MM.1S (cell line): Measurements from ENCODE around the gene PLEK2.

Experiments
- DNase-seq: peaks from one replicate; pipeline ENCODE4 v3.0.0-alpha.2; 2015
- H2AFZ ChIP-seq: fragments of 300-600 bp; sonication (generic); 2 replicates; pipeline ENCODE4 v1.6.0; 2016; ENCODE audit warnings: antibody characterized with exemption, low read length
- H3F3A ChIP-seq: fragments of 300-600 bp; sonication (generic); 2 replicates; pipeline ENCODE4 v1.6.1; 2016; ENCODE audit warnings: mild to moderate bottlenecking, antibody characterized with exemption, low read length, moderate library complexity, mixed read lengths; ENCODE audit not compliant: insufficient read depth
- H3K27ac ChIP-seq: fragments of 300-600 bp; sonication (generic); 2 replicates; pipeline ENCODE4 v1.5.1; 2016; ENCODE audit warnings: mild to moderate bottlenecking, low read length
- H3K27me3 ChIP-seq: fragments of 300-600 bp; sonication (generic); replicated peaks from 2 replicates; pipeline ENCODE4 v1.6.0; 2016; ENCODE audit warnings: low read length; ENCODE audit not compliant: insufficient read depth
- H3K36me3 ChIP-seq: fragments of 300-600 bp; sonication (generic); replicated peaks from 2 replicates; pipeline ENCODE4 v1.6.1; 2016; ENCODE audit warnings: mild to moderate bottlenecking, low read length, mixed read lengths; ENCODE audit not compliant: insufficient read depth
- H3K4me1 ChIP-seq: fragments of 300-600 bp; sonication (generic); 2 replicates; pipeline ENCODE4 v1.6.1; 2016; ENCODE audit warnings: low read length, mixed read lengths
- H3K4me2 ChIP-seq: fragments of 300-600 bp; sonication (generic); 2 replicates; pipeline ENCODE4 v1.6.0; 2016; ENCODE audit warnings: low read depth, low read length
- H3K4me3 ChIP-seq: fragments of 300-600 bp; sonication (generic); 2 replicates; pipeline ENCODE4 v1.5.1; 2016; ENCODE audit warnings: low read length, mixed read lengths
- H3K79me2 ChIP-seq: fragments of 300-600 bp; sonication (generic); 2 replicates; pipeline ENCODE4 v1.6.1; 2016; ENCODE audit warnings: mixed run types, low read length, mixed read lengths
- H3K9ac ChIP-seq: fragments of 300-600 bp; sonication (generic); 2 replicates; pipeline ENCODE4 v1.6.1; 2016; ENCODE audit warnings: low read length, mixed read lengths
- H3K9me2 ChIP-seq: fragments of 300-600 bp; sonication (generic); replicated peaks from 2 replicates; pipeline ENCODE4 v1.6.1; 2016; ENCODE audit warnings: mild to moderate bottlenecking, low read length, mixed read lengths; ENCODE audit not compliant: insufficient read depth
- H3K9me3 ChIP-seq: fragments of 300-600 bp; sonication (generic); replicated peaks from 2 replicates; pipeline ENCODE4 v1.6.1; 2016; ENCODE audit warnings: mild to moderate bottlenecking, low read length, mixed read lengths; ENCODE audit not compliant: insufficient read depth
- H4K20me1 ChIP-seq: fragments of 300-600 bp; sonication (generic); 2 replicates; pipeline ENCODE4 v1.6.1; 2016; ENCODE audit warnings: mild to moderate bottlenecking, low read length, moderate library complexity, mixed read lengths; ENCODE audit not compliant: insufficient read depth
- EZH2 ChIP-seq: fragments of 300-600 bp; sonication (generic); optimal IDR thresholded peaks from 2 replicates; pipeline ENCODE3; 2017; ENCODE audit warnings: low read depth, mild to moderate bottlenecking, antibody characterized with exemption, low read length, mixed read lengths
- EZH2phosphoT487 ChIP-seq: fragments of 300-600 bp; sonication (generic); IDR thresholded peaks from 2 replicates; pipeline ENCODE4 v1.6.1; 2018; ENCODE audit warnings: antibody characterized with exemption, low read length
- TF ChIP-seq, protein P1 (sequence below): fragments of 300-600 bp; sonication (generic); IDR thresholded peaks from 2 replicates; pipeline ENCODE4 v1.5.1; 2016; ENCODE audit warnings: antibody characterized with exemption, low read length, mixed read lengths

PLEK2 gene

DNA sequence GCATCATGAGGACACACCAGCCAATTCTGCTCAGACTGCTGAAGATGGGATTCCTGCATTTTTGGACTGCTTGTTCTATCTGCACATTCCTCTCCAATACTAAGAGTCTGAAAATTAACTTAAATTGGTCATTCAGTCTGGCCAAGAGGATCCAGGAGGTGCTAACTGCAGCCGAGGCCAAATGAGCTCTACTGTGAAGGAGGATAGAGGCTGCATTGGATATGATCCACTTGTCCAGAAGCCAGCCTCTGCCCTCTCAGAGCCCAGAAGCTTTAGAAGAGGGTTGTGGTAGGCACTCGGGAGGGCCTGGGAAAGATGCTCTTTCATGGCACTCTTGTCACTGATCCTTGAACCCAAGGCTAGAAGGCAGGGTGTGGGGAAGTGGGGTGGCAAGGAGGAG is 37.1 kb upstream of the PLEK2 start:
- Histone ChIP-seq H3K9me3 (no peaks in the 10 kb centered on the region), H3F3A (no peaks in the 10 kb centered on the region), H4K20me1 (no peaks in the 10 kb centered on the region), H3K4me1 (no peaks in the 10 kb centered on the region), H3K9ac (no peak overlapping the region), H3K4me2 (no peak overlapping the region), H3K27ac (no peak overlapping the region), H3K36me3 (no peaks in the 10 kb centered on the region), H3K79me2 (no peaks in the 10 kb centered on the region), H2AFZ (no peak overlapping the region), H3K27me3 (no peaks in the 10 kb centered on the region), H3K4me3 (no peak overlapping the region), H3K9me2 (no peaks in the 10 kb centered on the region)
- TF ChIP-seq EZH2phosphoT487 (no peak), EZH2 (no peak)
- TF ChIP-seq, protein P1, sequence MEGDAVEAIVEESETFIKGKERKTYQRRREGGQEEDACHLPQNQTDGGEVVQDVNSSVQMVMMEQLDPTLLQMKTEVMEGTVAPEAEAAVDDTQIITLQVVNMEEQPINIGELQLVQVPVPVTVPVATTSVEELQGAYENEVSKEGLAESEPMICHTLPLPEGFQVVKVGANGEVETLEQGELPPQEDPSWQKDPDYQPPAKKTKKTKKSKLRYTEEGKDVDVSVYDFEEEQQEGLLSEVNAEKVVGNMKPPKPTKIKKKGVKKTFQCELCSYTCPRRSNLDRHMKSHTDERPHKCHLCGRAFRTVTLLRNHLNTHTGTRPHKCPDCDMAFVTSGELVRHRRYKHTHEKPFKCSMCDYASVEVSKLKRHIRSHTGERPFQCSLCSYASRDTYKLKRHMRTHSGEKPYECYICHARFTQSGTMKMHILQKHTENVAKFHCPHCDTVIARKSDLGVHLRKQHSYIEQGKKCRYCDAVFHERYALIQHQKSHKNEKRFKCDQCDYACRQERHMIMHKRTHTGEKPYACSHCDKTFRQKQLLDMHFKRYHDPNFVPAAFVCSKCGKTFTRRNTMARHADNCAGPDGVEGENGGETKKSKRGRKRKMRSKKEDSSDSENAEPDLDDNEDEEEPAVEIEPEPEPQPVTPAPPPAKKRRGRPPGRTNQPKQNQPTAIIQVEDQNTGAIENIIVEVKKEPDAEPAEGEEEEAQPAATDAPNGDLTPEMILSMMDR, result no peak
- DNase-seq, result no peak

DNA sequence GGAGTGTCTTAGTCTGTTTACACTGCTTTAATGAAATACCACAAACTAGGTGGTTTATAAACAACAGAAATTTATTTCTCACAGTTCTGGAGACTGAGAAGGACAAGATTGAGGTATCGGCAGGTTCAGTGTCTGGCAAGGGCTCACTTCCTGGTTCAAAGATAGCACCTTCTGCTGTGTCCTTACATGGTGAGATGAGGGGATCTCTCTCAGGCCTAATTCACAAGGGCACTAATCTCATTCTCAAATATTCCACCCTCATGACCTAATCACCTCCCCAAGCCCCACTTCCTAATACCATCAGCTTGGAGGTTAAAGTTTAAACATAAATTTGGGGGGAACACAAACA is 35.0 kb upstream of the PLEK2 start:
- DNase-seq, result no peak
- Histone ChIP-seq H3K4me1 (peaks cover 11% of the 10 kb centered on the region; the same call in 1 of the 2 replicates), H3K9ac (no peak overlapping the region), H4K20me1 (no peaks in the 10 kb centered on the region), H3K9me3 (no peaks in the 10 kb centered on the region), H3K4me3 (no peak overlapping the region), H3K79me2 (no peaks in the 10 kb centered on the region), H3F3A (no peaks in the 10 kb centered on the region), H3K27ac (no peak overlapping the region), H2AFZ (no peak overlapping the region), H3K9me2 (no peaks in the 10 kb centered on the region), H3K4me2 (no peak overlapping the region), H3K27me3 (no peaks in the 10 kb centered on the region), H3K36me3 (no peaks in the 10 kb centered on the region)
- TF ChIP-seq EZH2 (no peak), EZH2phosphoT487 (no peak)
- TF ChIP-seq, protein P1, result no peak

- DNase-seq, result no peak
- Histone ChIP-seq H2AFZ (no peak overlapping the region), H3K27me3 (no peaks in the 10 kb centered on the region), H3K79me2 (no peaks in the 10 kb centered on the region), H3K27ac (no peak overlapping the region), H3K4me1 (peaks cover 15% of the 10 kb centered on the region), H3K9me3 (no peaks in the 10 kb centered on the region), H3K4me2 (no peak overlapping the region), H4K20me1 (no peaks in the 10 kb centered on the region), H3K9ac (no peak overlapping the region), H3K9me2 (no peaks in the 10 kb centered on the region), H3K36me3 (no peaks in the 10 kb centered on the region), H3F3A (no peaks in the 10 kb centered on the region; the same call in 1 of the 2 replicates), H3K4me3 (no peak overlapping the region)
- TF ChIP-seq EZH2 (no peak), EZH2phosphoT487 (no peak)
- TF ChIP-seq, protein P1, result no peak
Observed at GRCh38 chr14:67446371-67447032, 34.5 kb upstream of the PLEK2 start.
